Upper lobe of left lung (tissue), 4 donors: ENCODE data around the gene CNST.
"Not testable (repeated sequence)": the region's sequence is repeated elsewhere in the genome, so short reads cannot be mapped to it uniquely, and the experiment has no call there.

Source experiments
- CTCF ChIP-seq, 6 experiments: fragments of 450-650 bp in 4 of 6; fragments of 200-600 bp in 2 of 6; sonication (generic) in 2 of 6; IDR thresholded peaks; one replicate each; pipeline ENCODE4 v1.5.1; 2016 to 2019; ENCODE audit warnings: antibody characterized with exemption in 6 of 6
- EP300 ChIP-seq, 4 donors: sonication (generic); formaldehyde crosslinking; IDR thresholded peaks; one replicate each; pipeline ENCODE4 v1.5.1; 2017; ENCODE audit warnings: antibody characterized with exemption in 4 of 4, control low read depth in 2 of 4
- POLR2A ChIP-seq, 4 donors: fragments of 450-650 bp; IDR thresholded peaks; one replicate each; pipeline ENCODE4 v1.5.1; 2016 to 2017; ENCODE audit warnings: antibody characterized with exemption in 4 of 4, mild to moderate bottlenecking in 2 of 4
- POLR2AphosphoS5 ChIP-seq, 2 donors: sonication (generic); formaldehyde crosslinking; IDR thresholded peaks; one replicate each; pipeline ENCODE4 v1.5.1; 2017; ENCODE audit warnings: antibody characterized with exemption in 2 of 2

- not testable (repeated sequence) for TF ChIP-seq CTCF, POLR2AphosphoS5, EP300, POLR2A (IDR thresholded peaks at IDR 0.05)
Measured at GRCh38 chr1:246634659-246635058, 68.4 kb downstream of the CNST start.
